ENCODE data around the gene ST3GAL3.

GRCh38 chr1:43747736-43748135, 40.4 kb downstream of the ST3GAL3 start:
- TF ChIP-seq, protein P1, sequence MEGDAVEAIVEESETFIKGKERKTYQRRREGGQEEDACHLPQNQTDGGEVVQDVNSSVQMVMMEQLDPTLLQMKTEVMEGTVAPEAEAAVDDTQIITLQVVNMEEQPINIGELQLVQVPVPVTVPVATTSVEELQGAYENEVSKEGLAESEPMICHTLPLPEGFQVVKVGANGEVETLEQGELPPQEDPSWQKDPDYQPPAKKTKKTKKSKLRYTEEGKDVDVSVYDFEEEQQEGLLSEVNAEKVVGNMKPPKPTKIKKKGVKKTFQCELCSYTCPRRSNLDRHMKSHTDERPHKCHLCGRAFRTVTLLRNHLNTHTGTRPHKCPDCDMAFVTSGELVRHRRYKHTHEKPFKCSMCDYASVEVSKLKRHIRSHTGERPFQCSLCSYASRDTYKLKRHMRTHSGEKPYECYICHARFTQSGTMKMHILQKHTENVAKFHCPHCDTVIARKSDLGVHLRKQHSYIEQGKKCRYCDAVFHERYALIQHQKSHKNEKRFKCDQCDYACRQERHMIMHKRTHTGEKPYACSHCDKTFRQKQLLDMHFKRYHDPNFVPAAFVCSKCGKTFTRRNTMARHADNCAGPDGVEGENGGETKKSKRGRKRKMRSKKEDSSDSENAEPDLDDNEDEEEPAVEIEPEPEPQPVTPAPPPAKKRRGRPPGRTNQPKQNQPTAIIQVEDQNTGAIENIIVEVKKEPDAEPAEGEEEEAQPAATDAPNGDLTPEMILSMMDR (CRISPR knock-in tag; IDR thresholded peaks at IDR 0.05): no peak
- TF ChIP-seq IRF2 (CRISPR knock-in tag; IDR thresholded peaks at IDR 0.05) (no peak), POLR2A (IDR thresholded peaks at IDR 0.05; ENCODE audit: insufficient read depth in 1 of 2, low read depth in 2 of 2, low read length in 2 of 2) (no peak), PAX8 (CRISPR knock-in tag; IDR thresholded peaks at IDR 0.05; ENCODE audit: borderline replicate concordance) (no peak)

Measured in HepG2 (cell line).